ENCODE data around the gene ZNF619. TPM values are rescaled to one million over a fixed set of nuclear protein-coding genes. Genes with fewer than 3 reads are reported as not detected.

Gene ZNF619
- total and polyA plus RNA-seq, 2 donors (not counting 1 experiment from before 2014, with no cell fraction given) = 4.2 to 9.6 TPM

GRCh38 chr3:40497288-40497687 is 20.4 kb downstream of the ZNF619 start:
- no peaks in the 10 kb centered on the region for H3K79me2 ChIP-seq (ENCODE audit: control insufficient read depth, insufficient read depth, low read length)
- H2AFZ ChIP-seq (ENCODE audit: low read length) = no peak overlapping the region
- no peaks in the 10 kb centered on the region for H3K27me3 ChIP-seq (ENCODE audit: control insufficient read depth, insufficient read depth, low read length)
- no peak for DNase-seq (ENCODE audit: low read depth in 2 of 2)
- no peak overlapping the region for H3K27ac ChIP-seq (ENCODE audit: insufficient read depth, low read length)
- no peak for TF ChIP-seq EZH2 (IDR thresholded peaks at IDR 0.05; ENCODE audit: low read length, missing control alignments)
- TF ChIP-seq CTCF (conservative IDR thresholded peaks at IDR 0.05 in 1 of 2, IDR thresholded peaks at IDR 0.05 in 1 of 2; ENCODE audit: low read depth in 1 of 2, low read length in 2 of 2) = no peak
- no peaks in the 10 kb centered on the region for H4K20me1 ChIP-seq (ENCODE audit: control insufficient read depth, extremely low read depth, insufficient read depth, low read length)
- no peak overlapping the region for H3K9ac ChIP-seq (ENCODE audit: insufficient read depth, low read length)
- no peaks in the 10 kb centered on the region for H3K4me1 ChIP-seq (ENCODE audit: control insufficient read depth, extremely low read depth, insufficient read depth, low read length)
- no peaks in the 10 kb centered on the region for H3K9me3 ChIP-seq (ENCODE audit: control insufficient read depth, insufficient read depth, low read depth, low read length)
- H3K4me3 ChIP-seq (replicated peaks in 1 of 4; ENCODE audit: control extremely low read depth in 1 of 4, insufficient read depth in 1 of 4, low read depth in 3 of 4, low read length in 4 of 4) = no peak overlapping the region
- H3K4me2 ChIP-seq (ENCODE audit: extremely low read depth, insufficient read depth, low read length) = no peak overlapping the region
- H3K36me3 ChIP-seq (ENCODE audit: control insufficient read depth, insufficient read depth, low read length) = no peaks in the 10 kb centered on the region

- Histone ChIP-seq H2AFZ (ENCODE audit: low read length) (no peak overlapping the region), H3K9ac (ENCODE audit: insufficient read depth, low read length) (no peak overlapping the region), H3K9me3 (ENCODE audit: control insufficient read depth, insufficient read depth, low read depth, low read length) (no peaks in the 10 kb centered on the region), H3K79me2 (ENCODE audit: control insufficient read depth, insufficient read depth, low read length) (no peaks in the 10 kb centered on the region), H3K27ac (ENCODE audit: insufficient read depth, low read length) (no peak overlapping the region), H3K27me3 (ENCODE audit: control insufficient read depth, insufficient read depth, low read length) (no peaks in the 10 kb centered on the region), H3K4me1 (ENCODE audit: control insufficient read depth, extremely low read depth, insufficient read depth, low read length) (peaks cover 3% of the 10 kb centered on the region), H3K36me3 (ENCODE audit: control insufficient read depth, insufficient read depth, low read length) (no peaks in the 10 kb centered on the region), H3K4me2 (ENCODE audit: extremely low read depth, insufficient read depth, low read length) (no peak overlapping the region), H3K4me3 (replicated peaks in 1 of 4; ENCODE audit: control extremely low read depth in 1 of 4, insufficient read depth in 1 of 4, low read depth in 3 of 4, low read length in 4 of 4) (no peak overlapping the region), H4K20me1 (ENCODE audit: control insufficient read depth, extremely low read depth, insufficient read depth, low read length) (no peaks in the 10 kb centered on the region)
- TF ChIP-seq EZH2 (IDR thresholded peaks at IDR 0.05; ENCODE audit: low read length, missing control alignments) (no peak), CTCF (conservative IDR thresholded peaks at IDR 0.05 in 1 of 2, IDR thresholded peaks at IDR 0.05 in 1 of 2; ENCODE audit: low read depth in 1 of 2, low read length in 2 of 2) (no peak)
- DNase-seq (ENCODE audit: low read depth in 2 of 2) = no peak
Measured at GRCh38 chr3:40499952-40500351, 23.0 kb downstream of the ZNF619 start.

GRCh38 chr3:40502034-40502433 is 25.1 kb downstream of the ZNF619 start:
- Histone ChIP-seq H3K36me3 (ENCODE audit: control insufficient read depth, insufficient read depth, low read length) (no peaks in the 10 kb centered on the region), H3K4me1 (ENCODE audit: control insufficient read depth, extremely low read depth, insufficient read depth, low read length) (peaks cover 6% of the 10 kb centered on the region), H3K4me2 (ENCODE audit: extremely low read depth, insufficient read depth, low read length) (no peak overlapping the region), H2AFZ (ENCODE audit: low read length) (no peak overlapping the region), H4K20me1 (ENCODE audit: control insufficient read depth, extremely low read depth, insufficient read depth, low read length) (no peaks in the 10 kb centered on the region), H3K79me2 (ENCODE audit: control insufficient read depth, insufficient read depth, low read length) (no peaks in the 10 kb centered on the region), H3K27ac (ENCODE audit: insufficient read depth, low read length) (no peak overlapping the region), H3K9me3 (ENCODE audit: control insufficient read depth, insufficient read depth, low read depth, low read length) (no peaks in the 10 kb centered on the region), H3K4me3 (replicated peaks in 1 of 4; ENCODE audit: control extremely low read depth in 1 of 4, insufficient read depth in 1 of 4, low read depth in 3 of 4, low read length in 4 of 4) (no peak overlapping the region), H3K9ac (ENCODE audit: insufficient read depth, low read length) (no peak overlapping the region), H3K27me3 (ENCODE audit: control insufficient read depth, insufficient read depth, low read length) (no peaks in the 10 kb centered on the region)
- DNase-seq (ENCODE audit: low read depth in 2 of 2) = no peak
- TF ChIP-seq CTCF (conservative IDR thresholded peaks at IDR 0.05 in 1 of 2, IDR thresholded peaks at IDR 0.05 in 1 of 2; ENCODE audit: low read depth in 1 of 2, low read length in 2 of 2) = no peak
